Measurements from ENCODE around the gene LYAR.

The LYAR gene

DNA sequence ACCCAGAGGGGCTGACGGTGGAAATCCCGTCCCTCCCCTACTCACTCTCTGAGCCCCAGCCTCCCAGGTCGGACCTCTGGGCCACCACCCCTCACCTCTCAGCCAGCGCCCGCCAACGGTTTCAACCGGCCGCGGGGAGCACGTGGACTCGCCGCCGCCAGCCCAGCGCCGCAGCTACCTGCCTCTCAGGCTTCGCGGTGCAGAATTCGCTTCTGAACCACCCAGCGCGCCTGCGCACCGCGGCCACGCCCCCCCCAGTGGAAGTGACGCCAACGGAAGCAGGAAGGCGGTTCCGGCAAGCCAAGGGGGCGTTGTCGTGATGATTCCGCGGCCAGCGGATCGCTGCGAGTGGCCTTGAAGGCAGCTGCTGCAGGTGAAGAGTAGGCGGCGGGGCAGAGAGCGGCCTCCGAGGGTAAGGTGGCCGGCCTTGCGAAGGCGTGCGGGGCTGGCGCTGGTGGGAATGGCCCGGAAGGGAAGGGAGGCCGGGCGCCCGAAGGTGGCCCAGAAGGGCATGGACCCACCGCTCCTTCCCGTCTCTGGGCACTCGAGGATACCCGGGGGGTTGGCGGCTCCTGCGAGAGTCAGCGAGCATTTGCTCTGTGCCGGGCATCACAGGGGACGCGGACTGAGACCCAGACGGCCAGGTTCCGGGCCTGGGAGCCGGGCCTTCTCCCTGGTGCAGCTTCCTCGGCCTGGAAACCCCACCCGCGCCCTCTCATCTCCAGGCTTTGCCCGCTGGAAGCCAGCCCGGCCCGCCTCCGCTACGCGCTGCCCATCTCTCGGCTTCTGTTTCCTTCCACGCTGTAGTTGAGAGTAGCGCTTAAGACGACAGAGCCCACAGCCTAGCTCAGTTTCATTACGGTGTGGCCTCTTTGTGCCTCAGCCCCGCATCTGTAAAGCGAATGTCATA, at the start of gene LYAR, which contains the start of gene ZBTB49:
Gene LYAR, minus strand, starts transcription at position 214 of the 910 bp plus-strand sequence. CDS start 6,412 bp downstream, outside the sequence.
Gene ZBTB49, plus strand, starts transcription at position 311 of the 910 bp plus-strand sequence. CDS start 9,695 bp downstream, outside the sequence.
- peak within 1 kb of the TSS; percentile 69 for H3K4me3 ChIP-seq (replicated peaks; ENCODE audit: low read depth, low read length)
- no peak for TF ChIP-seq CTCF (IDR thresholded peaks at IDR 0.05; ENCODE audit: low read length, missing control alignments)
- DNase-seq (ENCODE audit: low read depth), result peak; percentile 90

DNA sequence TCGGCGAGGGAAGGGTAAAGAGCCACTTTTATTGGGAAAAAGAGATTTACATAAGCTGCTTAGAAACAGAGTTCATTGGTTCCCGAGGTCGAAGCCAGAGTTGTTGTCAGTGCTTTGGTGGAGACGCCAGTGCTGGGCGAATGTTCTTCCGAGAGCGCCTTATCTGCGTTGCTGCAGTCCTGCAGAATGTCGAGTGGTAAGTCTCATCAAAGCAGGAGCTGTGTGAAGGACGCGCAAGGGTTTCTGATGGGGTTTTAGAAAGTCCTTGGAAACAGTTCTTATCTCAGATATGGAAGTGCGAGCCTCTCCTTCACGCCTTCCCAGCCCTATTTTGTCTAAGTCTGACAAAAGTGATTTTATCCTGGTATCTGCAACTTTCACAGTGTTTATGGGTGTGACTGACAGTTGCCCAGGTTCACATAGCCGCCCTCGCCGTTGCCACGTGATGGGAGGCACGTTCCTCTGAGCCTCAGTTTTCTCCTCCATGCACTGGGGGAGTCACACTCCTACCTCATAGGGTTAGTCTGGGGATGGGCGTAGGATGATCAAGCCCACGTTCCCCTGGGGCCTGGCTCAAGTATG, 49.6 kb upstream of the LYAR start:
- no peak overlapping the region for H3K4me3 ChIP-seq (replicated peaks; ENCODE audit: low read depth, low read length)
- DNase-seq (ENCODE audit: low read depth), result peak; percentile 74
- TF ChIP-seq CTCF (IDR thresholded peaks at IDR 0.05; ENCODE audit: low read length, missing control alignments), result no peak

- TF ChIP-seq CTCF (IDR thresholded peaks at IDR 0.05; ENCODE audit: low read length, missing control alignments), result no peak
- no peak for DNase-seq (ENCODE audit: low read depth)
Observed at GRCh38 chr4:4338210-4339001, 48.5 kb upstream of the LYAR start.

GRCh38 chr4:4334798-4335520, 45.0 kb upstream of the LYAR start:
- H3K4me3 ChIP-seq (replicated peaks; ENCODE audit: low read depth, low read length), result no peak overlapping the region
- TF ChIP-seq CTCF (IDR thresholded peaks at IDR 0.05; ENCODE audit: low read length, missing control alignments), result peak; percentile 84
- DNase-seq (ENCODE audit: low read depth), result peak; percentile 67

More at GRCh38 chr4:4338210-4339001, 48.5 kb upstream of the LYAR start:
- no peak overlapping the region for H3K4me3 ChIP-seq (replicated peaks; ENCODE audit: low read depth, low read length)

- peak; percentile 96 for DNase-seq (ENCODE audit: low read depth)
- H3K4me3 ChIP-seq (replicated peaks; ENCODE audit: low read depth, low read length), result peak overlapping the region; percentile 7
- TF ChIP-seq CTCF (IDR thresholded peaks at IDR 0.05; ENCODE audit: low read length, missing control alignments), result no peak
Observed at GRCh38 chr4:4333265-4333706, 43.3 kb upstream of the LYAR start.

- H3K4me3 ChIP-seq (replicated peaks; ENCODE audit: low read depth, low read length), result no peak overlapping the region
- TF ChIP-seq CTCF (IDR thresholded peaks at IDR 0.05; ENCODE audit: low read length, missing control alignments), result no peak
- DNase-seq (ENCODE audit: low read depth), result no peak
Observed at GRCh38 chr4:4332529-4332928, 42.6 kb upstream of the LYAR start.
